Activated CD8-positive, alpha-beta memory T cell treated with anti-CD3 and anti-CD28 coated beads, Interleukin-2, amount 50 U/mL, for 24 hours (primary cell): ENCODE results near the gene FIBCD1.

Experiments
- DNase-seq: peaks from one replicate; pipeline ENCODE4 v3.0.0-alpha.2; 2020; ENCODE audit errors: extremely low read depth

Gene FIBCD1

DNA sequence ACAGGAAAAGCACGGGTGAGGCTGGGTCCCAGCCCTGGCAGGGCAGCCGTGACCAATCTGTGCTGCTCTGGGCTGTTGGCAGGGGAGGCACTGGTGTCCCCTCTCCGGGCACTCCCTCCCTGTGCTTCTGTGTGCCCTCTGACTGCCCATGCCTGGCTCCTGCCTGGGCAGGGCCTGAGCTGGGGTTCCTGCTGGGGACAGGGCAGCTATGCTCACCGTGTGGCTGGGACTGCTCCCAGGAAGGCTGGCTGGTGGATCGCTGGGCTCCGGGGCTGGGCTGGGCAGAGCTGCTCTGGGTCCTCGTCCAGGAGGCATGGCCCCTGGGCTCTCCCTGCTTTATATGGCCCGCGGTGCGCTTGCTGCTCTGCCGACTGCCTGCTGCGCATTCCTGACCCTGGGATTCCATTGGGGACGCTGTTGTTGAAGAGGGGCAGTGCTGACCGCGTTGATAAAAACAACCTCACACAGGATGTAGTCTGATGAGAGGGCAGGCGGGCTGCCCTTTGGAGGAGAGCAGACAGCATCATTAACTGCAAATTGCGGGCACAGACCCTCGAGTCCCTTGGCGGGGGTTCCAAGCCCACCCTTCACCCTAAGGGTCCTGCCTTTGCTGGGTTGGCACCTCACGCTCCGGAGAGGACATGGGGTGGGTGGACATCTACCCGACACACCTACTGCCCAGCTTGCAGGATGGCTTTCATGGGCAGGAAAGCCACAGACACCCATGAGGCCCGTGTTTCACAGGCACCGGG lies 43.4 kb downstream of the FIBCD1 start:
- DNase-seq = no peak

DNA sequence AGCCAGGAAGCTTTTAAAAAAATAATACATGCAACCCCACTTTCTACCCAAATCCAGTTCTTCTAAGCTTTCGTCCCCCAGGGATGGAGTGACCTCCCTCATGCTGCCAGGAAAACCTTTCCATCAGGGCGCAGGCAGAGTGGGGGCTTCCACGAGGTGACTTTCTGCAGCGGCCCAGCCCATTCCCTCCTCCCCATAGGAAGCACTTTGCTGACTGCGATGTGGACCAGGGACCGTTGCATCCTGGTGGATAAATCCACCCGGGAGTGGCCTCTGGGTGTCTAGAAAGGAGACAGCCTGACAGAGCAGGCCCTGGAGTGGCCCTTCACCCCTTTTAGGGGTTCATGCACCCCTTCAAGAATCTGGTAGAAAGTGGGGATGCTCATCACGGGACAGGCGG lies 44.0 kb downstream of the FIBCD1 start:
- DNase-seq = no peak

DNA sequence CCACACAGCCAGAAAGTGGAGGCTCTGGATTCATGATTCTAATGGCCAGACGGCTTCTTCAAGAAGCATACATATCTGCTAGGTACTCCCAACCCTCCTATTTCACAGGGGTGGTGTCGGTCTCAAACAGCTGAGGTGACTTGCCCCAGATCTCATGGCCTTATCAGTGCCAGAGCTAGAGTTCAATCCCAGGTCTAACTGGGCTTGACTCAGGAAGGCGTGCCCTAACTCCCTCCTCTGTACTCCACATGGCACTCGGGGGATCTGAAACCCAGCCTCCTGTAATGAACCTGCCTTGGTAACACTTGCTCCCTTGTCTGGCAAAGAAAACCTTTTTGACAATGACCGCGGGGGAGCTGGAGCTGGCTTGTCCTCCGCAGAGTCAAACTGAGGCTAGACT lies 44.5 kb downstream of the FIBCD1 start:
- no peak for DNase-seq

DNA sequence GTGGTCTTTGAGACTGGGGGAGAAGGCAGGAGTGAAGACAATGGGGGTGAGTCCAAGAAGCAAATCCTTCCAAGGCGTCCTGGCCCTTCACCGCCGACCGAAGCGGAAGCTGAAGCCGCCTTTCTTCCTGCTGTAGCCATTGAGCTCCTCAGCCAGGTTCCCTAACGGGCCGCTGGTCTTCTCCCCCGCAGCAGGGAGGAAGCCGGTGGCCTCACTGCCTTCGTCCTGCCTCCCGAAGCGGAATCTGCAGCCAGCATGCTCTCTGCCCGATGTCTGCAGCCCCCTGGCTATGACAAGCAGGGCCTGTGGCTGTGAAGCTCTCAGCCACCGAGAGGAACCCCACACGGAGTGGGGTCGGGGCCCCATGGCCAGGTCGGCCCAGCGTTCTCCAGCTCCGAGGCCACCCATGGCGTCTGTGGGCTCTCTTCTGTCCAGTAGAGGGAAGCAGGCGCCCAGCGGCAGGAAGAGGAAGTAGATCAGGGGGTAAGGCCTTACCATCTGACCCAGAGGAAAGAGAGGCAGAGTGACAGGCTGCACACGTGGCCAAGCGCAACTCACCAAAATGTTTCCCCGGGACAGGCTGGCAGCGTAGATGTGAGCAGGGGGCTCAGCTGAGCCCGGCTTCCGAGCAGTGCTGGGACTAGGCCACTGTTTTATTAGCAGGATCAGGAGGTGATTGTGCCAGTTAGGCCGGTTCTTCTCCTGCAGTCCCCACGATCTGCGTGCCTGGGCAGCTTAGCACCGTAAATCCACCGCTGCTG lies 45.5 kb downstream of the FIBCD1 start:
- no peak for DNase-seq

DNA sequence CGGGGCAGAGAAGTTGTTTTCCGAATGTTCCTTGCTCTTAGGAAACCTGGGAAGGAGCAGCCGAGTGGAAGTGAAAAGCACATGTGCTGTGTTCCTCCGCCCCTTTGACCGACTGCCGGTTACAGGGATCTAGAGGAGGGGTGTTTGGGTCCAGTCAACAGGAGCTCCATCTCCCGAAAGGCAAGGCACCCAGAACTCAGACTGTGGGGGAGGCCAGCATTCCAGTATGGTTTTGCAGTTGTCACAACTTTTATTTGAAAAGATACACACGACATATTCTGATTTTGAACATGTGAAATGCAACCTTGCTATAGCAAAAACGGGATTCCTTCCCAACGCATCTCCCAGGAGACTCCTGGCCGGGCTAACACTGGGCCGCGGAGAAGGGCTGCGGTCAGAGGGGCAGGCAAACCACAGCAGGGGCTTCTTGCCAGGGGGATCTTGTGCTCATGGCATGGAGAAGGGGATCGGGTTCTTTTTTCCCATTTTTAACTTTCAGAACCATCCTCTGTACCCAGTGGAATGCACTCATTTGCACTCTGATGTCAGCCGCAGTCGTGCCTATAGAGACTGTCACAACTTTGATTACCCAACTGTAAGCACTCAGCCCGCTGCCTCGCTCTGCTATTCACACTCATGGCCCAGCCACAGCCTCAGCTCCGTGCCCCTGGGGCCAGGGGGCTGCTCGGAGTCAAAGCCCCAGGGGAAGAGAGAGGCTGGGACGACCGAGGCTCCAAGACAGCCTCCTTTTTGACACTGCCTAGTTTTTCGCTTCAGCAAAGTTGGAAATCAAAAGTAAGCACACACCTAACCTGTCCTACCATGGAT lies 46.4 kb downstream of the FIBCD1 start:
- DNase-seq = no peak

DNA sequence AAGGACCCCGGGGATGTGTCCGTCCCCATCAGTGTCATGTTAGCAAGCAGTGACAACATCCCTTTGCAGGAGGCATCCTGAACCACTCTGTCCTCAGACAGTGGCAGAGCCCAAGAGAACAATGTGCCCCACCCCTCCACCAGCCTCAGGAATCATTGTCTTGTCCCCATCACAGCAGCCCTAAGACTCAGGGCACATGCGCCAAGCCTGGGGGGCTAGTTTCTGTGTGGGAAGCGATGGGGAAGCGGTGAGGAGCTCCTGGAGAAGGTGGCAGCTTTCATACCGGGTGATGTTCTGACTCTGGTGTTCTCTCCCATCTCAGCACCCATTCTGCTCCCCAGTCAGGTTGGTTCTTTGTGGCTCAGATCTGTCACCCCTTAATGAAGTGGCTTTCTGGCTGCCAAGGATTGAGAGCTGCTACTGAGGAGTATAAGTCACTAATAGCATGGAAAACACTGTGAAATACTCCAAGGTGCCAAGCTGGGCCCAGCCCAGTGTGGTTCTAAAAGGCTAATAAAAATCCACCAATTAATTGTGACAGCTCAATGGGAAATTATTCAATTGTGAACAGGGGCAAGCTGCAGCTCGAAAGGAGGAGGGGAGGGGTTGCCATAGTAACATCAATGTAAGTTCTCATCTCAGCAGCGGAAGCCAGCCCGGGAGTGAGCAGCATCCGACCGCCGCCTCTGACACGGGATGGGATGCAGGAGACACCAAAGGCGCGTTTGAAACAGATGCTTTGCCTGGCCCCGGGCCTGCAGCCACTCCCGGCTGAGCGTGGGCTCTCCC lies 47.2 kb downstream of the FIBCD1 start:
- DNase-seq = no peak

DNA sequence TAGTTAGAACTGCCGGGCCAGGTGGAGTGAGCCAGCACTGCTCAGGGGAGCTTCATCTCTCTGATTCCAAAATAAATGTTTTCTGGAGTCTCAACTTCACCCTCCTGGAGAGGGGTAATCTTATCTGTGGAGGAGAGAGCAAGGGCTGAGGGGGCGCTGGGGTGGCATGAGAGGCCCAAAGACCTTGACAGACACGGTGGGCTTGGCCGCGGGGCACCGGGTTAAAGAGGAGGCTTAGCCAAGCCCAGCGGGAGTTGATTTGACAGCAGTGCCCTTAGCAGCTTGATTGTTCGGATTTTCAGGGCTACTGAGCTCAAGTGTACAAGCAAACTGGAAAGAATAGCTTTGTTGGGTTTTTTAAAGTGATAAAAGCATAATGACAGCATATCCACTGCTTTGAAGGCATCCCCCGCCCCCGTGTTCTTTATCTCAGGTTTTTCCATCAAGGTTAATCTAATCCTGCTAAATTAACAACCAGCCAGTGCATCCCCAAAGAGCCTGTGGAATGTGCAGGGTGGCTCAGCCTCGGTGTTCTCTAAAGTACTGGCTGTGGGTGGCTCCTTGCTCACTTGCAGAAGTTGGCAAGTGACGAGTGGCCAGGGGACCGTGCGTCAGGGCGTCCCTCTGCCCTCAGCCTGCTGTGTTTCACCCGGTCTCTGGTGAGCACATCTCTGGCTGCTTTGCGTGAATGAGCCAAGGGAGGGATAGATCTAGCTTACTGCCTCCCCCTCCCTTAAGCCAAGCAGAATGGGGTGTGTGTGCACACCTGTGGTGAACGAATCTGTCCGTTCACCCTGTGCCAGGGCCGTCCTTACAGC lies 48.0 kb downstream of the FIBCD1 start:
- no peak for DNase-seq

- no peak for DNase-seq
These were observed 48.9 kb downstream of the FIBCD1 start for GRCh38 chr9:130890124-130890523.

DNA sequence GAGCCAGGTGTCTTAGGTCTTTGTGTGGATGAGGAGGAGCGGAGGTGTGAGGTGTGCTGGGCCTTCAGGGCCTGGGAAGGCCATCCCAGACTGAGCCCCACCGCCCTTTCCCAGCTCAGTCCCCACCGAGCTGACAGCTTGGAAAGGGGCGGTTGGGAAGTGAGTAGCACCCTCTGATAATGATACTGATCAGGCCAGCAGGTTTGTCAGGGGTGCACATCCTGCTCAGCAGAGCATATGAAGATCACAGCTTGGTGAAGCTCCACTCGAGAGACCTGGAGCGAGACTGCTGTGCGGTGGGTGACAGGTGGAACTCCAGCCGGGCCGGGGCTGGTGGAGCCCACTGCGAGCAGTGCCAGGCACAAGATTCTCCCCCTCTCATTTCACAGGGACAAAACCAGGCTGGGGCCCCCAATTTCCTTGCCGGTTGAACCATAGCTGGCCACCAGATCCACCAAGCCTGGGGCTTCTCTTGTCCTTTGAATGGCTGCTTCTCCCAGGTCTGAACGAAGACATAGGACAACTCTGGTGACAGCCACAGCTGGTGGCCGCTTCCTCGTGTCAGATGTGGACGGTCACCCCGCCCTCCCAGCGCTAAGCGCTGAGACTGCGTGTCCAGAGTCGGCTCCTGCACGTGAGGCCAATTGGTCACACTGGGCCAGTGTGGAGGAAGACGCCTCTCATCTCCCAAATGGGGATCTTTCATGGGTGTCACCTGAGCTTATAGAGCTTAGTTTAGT lies 50.7 kb downstream of the FIBCD1 start:
- DNase-seq = no peak

GRCh38 chr9:130887494-130888144 lies 51.4 kb downstream of the FIBCD1 start:
- DNase-seq = no peak

- DNase-seq = no peak
These were observed 52.1 kb downstream of the FIBCD1 start for GRCh38 chr9:130886981-130887380.

DNA sequence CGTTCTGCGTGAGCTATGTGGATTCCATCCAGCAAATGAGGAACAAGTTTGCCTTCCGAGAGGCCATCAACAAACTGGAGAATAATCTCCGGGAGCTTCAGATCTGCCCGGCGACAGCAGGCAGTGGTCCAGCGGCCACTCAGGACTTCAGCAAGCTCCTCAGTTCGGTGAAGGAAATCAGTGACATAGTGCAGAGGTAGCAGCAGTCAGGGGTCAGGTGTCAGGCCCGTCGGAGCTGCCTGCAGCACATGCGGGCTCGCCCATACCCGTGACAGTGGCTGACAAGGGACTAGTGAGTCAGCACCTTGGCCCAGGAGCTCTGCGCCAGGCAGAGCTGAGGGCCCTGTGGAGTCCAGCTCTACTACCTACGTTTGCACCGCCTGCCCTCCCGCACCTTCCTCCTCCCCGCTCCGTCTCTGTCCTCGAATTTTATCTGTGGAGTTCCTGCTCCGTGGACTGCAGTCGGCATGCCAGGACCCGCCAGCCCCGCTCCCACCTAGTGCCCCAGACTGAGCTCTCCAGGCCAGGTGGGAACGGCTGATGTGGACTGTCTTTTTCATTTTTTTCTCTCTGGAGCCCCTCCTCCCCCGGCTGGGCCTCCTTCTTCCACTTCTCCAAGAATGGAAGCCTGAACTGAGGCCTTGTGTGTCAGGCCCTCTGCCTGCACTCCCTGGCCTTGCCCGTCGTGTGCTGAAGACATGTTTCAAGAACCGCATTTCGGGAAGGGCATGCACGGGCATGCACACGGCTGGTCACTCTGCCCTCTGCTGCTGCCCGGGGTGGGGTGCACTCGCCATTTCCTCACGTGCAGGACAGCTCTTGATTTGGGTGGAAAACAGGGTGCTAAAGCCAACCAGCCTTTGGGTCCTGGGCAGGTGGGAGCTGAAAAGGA lies 53.3 kb downstream of the FIBCD1 start:
- no peak for DNase-seq

- DNase-seq = no peak
These were observed 54.2 kb downstream of the FIBCD1 start for GRCh38 chr9:130884542-130885483.

DNA sequence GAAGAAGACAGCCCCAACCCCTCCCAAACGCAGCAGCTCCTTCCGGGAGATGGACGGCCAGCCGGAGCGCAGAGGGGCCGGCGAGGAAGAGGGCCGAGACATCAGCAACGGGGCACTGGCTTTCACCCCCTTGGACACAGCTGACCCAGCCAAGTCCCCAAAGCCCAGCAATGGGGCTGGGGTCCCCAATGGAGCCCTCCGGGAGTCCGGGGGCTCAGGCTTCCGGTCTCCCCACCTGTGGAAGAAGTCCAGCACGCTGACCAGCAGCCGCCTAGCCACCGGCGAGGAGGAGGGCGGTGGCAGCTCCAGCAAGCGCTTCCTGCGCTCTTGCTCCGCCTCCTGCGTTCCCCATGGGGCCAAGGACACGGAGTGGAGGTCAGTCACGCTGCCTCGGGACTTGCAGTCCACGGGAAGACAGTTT lies 54.9 kb downstream of the FIBCD1 start:
- DNase-seq = no peak

DNA sequence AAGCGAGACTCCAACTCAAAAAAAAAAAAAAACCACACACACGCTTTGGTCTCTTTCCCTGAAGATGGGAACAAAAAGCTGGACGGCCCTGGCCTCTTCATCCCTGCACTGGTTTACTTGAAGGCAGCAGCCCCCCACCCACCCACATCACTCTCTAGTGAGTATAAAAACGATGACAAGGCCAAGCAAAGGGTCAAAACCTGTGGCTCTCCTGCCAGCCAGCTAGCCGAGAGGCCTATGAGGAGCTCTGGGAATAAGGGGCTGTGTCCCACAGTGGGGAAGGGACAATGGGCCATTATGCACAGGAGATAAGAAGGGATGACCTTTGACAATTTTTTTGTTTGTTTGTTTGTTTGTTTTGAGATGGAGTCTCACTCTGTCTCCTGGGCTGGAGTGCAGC lies 55.6 kb downstream of the FIBCD1 start:
- no peak for DNase-seq

DNA sequence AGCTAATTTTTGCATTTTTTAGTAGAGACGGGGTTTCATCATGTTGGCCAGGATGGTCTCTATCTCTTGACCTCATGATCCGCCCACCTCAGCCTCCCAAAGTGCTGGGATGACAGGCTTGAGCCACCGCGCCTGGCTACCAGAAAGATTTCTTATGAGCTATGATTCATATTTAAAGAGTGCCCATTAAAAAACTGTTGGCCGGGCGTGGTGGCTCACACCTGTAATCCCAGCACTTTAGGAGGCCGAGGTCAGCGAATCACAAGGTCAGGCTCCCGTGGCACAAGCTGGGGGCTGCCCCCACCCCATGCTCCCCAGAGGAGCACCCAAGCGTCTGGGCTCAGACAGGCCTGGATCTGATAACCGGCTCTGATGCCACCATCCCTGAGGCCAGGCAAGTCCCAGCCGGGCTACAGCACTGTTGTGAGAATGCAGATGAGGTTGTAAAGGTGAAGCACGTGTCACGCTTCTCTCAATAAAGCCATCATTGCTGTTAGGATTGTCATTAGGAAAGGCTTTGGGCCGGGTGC lies 56.3 kb downstream of the FIBCD1 start:
- DNase-seq = no peak

DNA sequence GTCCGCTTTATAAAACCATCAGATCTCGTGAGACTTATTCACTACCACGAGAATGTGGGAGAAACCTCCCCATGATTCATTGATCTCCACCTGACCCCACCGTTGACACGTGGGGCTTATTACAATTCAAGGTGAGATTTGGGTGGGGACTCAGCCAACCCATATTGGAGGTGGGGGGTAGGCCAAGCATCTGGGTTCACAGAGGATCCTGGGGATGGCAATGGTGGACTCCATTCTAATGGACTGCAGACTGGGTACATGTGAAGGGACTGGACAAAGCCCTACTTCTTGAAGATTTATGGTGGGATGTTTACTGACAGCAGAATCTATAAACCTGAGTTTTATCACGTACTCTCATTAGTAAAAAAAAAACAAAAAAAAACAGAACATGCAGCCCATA lies 57.5 kb downstream of the FIBCD1 start:
- no peak for DNase-seq
